A549 (cell line): ENCODE data around the gene BCL11B. TPM values are rescaled to one million over a fixed set of nuclear protein-coding genes. Genes with fewer than 3 reads are reported as not detected.

Source experiments
- ATAC-seq, 2 experiments: fragments of 200-7000 bp in 1 of 2; fragments of >200 bp in 1 of 2; cut with Nextera tagmentation in 1 of 2; cut with Tn5 transposase in 1 of 2; 3 replicates each; pipeline versions ENCODE4 v1.8.0 to v1.9.1; 2018 to 2020; ENCODE audit warnings: mild to moderate bottlenecking in 1 of 2, moderate library complexity in 1 of 2
- CTCF ChIA-PET: fragments of 300-600 bp; sonication (Branson Sonifier 250); formaldehyde crosslinking; extraction: SDS; loops from one replicate; lab custom pipeline; 2021; ENCODE audit warnings: antibody characterized with exemption, inconsistent platforms; lab: Yijun Ruan, JAX
- POLR2A ChIA-PET: fragments of 350-600 bp; formaldehyde crosslinking; extraction: SDS; loops from one replicate; lab custom pipeline; 2021; ENCODE audit warnings: antibody characterized with exemption, inconsistent platforms; lab: Yijun Ruan, JAX
- DNase-seq, 2 experiments: peaks; one replicate each; pipeline versions ENCODE4 v3.0.0 to v3.0.0-alpha.2; 2011 to 2016; ENCODE audit warnings: low read depth in 1 of 2, low spot score in 1 of 2
- FAIRE-seq: peaks from 2 replicates; lab custom pipeline; 2011; peaks lifted over from hg19 to GRCh38; lab: Jason Lieb, UNC
- H3K27ac ChIP-seq, 2 experiments: fragments of >200 bp; sonication (Bioruptor Twin); formaldehyde crosslinking; 3 replicates each; pipeline ENCODE4 v1.5.1; 2016 to 2017
- H3K4me1 ChIP-seq: fragments of >200 bp; sonication (Bioruptor Twin); formaldehyde crosslinking; 3 replicates; pipeline ENCODE4 v1.6.1; 2016
- H3K4me2 ChIP-seq: fragments of >200 bp; sonication (Bioruptor Twin); formaldehyde crosslinking; 3 replicates; pipeline ENCODE4 v1.6.1; 2016
- H3K4me3 ChIP-seq: fragments of >200 bp; sonication (Bioruptor Twin); formaldehyde crosslinking; 3 replicates; pipeline ENCODE4 v1.5.1; 2016
- H3K9me3 ChIP-seq: fragments of >200 bp; sonication (Bioruptor Twin); formaldehyde crosslinking; 3 replicates; pipeline ENCODE4 v1.6.1; 2016
- CBX8 ChIP-seq: fragments of 200-600 bp; sonication (generic); IDR thresholded peaks from 2 replicates; pipeline ENCODE4 v1.6.1; 2016
- CEBPB ChIP-seq, 2 experiments: fragments of >200 bp in 1 of 2; sonication (Bioruptor Twin) in 1 of 2; formaldehyde crosslinking in 1 of 2; IDR thresholded peaks; 2 replicates each; pipeline ENCODE4 v1.6.1; 2012 to 2016
- CHD4 ChIP-seq: fragments of 200-600 bp; sonication (generic); IDR thresholded peaks from 2 replicates; pipeline ENCODE4 v1.6.1; 2016; ENCODE audit warnings: antibody characterized with exemption, mild to moderate bottlenecking, borderline replicate concordance
- EHF ChIP-seq: fragments of 250-450 bp; sonication (Bioruptor Pico); IDR thresholded peaks from 2 replicates; pipeline ENCODE4 v1.5.0; 2020; ENCODE audit warnings: mild to moderate bottlenecking
- HDAC2 ChIP-seq: fragments of 200-600 bp; sonication (generic); IDR thresholded peaks from 2 replicates; pipeline ENCODE4 v1.6.1; 2016
- HOXB13 ChIP-seq: fragments of 250-450 bp; sonication (Bioruptor Pico); IDR thresholded peaks from 2 replicates; pipeline ENCODE4 v1.5.0; 2020; ENCODE audit warnings: low read depth, mild to moderate bottlenecking, moderate library complexity
- NFE2L2 ChIP-seq: fragments of 150-350 bp; conservative IDR thresholded peaks from 2 replicates; pipeline ENCODE4 v1.6.1; 2014; ENCODE audit warnings: low read length
- NR3C1 ChIP-seq: fragments of >200 bp; sonication (Bioruptor Twin); formaldehyde crosslinking; IDR thresholded peaks from 3 replicates; pipeline ENCODE4 v1.6.1; 2017
- PHF8 ChIP-seq: fragments of 200-600 bp; sonication (generic); IDR thresholded peaks from 2 replicates; pipeline ENCODE4 v1.6.1; 2016; ENCODE audit warnings: low read depth, mild to moderate bottlenecking, antibody characterized with exemption, moderate library complexity, borderline replicate concordance
- POLR2A ChIP-seq: IDR thresholded peaks from 2 replicates; pipeline ENCODE4 v1.6.1; 2012; ENCODE audit warnings: mild to moderate bottlenecking, low read length
- RFX5 ChIP-seq: fragments of 450-650 bp; IDR thresholded peaks from 2 replicates; pipeline ENCODE4 v1.7.1; 2014; ENCODE audit warnings: antibody characterized with exemption, mild to moderate bottlenecking, moderate library complexity
- SMC3 ChIP-seq: fragments of >200 bp; sonication (Bioruptor Twin); formaldehyde crosslinking; IDR thresholded peaks from 3 replicates; pipeline ENCODE4 v1.6.1; 2018; ENCODE audit warnings: inconsistent platforms
- SREBF2 ChIP-seq: fragments of 450-650 bp; IDR thresholded peaks from 2 replicates; pipeline ENCODE4 v1.6.1; 2014; ENCODE audit warnings: mild to moderate bottlenecking, moderate library complexity
- TFCP2L1 ChIP-seq: fragments of 250-450 bp; sonication (Bioruptor Pico); IDR thresholded peaks from 2 replicates; pipeline ENCODE4 v1.5.0; 2021; ENCODE audit warnings: mild to moderate bottlenecking
- WGBS: methylation state at CpG from one replicate; pipeline ENCODE4 v1.1.6; 2017; ENCODE audit errors: missing lambda C conversion rate; 5-methylcytosine and 5-hydroxymethylcytosine counted together
- polyA plus RNA-seq, 4 experiments: library from polyadenylated mRNA; depleted of rRNA in 3 of 4; stranded (reverse); fragments of >200 nt; fragmentation: RNase III in 1 of 4; extraction: RNeasy Plus Mini Kit Qiagen cat#74134 plus additional on column Dnase treatment in 1 of 4; gene quantifications; 2 replicates in 3 of 4; 3 replicates in 1 of 4; pipeline ENCODE4 v1.2.3, GENCODE V29; 2011 to 2017
- TF ChIP-seq, protein P1 (sequence below): fragments of 250-450 bp; sonication (Bioruptor Pico); IDR thresholded peaks from 2 replicates; pipeline ENCODE4 v1.5.0; 2020; ENCODE audit warnings: low read depth, mild to moderate bottlenecking, moderate library complexity
- TF ChIP-seq, protein P2 (sequence below): IDR thresholded peaks from 2 replicates; pipeline ENCODE4 v1.6.1; 2012
- TF ChIP-seq, protein P3 (sequence below): IDR thresholded peaks from 2 replicates; pipeline ENCODE4 v1.6.1; 2012; ENCODE audit warnings: low read depth, borderline replicate concordance
- TF ChIP-seq, protein P4 (sequence below): fragments of >200 bp; sonication (Bioruptor Twin); formaldehyde crosslinking; IDR thresholded peaks from 3 replicates; pipeline ENCODE4 v1.5.1; 2016

BCL11B gene
- polyA plus RNA-seq, 2 of the 4 experiments (the other 2 are of a cell fraction): 0.43 to 0.49 TPM

DNA sequence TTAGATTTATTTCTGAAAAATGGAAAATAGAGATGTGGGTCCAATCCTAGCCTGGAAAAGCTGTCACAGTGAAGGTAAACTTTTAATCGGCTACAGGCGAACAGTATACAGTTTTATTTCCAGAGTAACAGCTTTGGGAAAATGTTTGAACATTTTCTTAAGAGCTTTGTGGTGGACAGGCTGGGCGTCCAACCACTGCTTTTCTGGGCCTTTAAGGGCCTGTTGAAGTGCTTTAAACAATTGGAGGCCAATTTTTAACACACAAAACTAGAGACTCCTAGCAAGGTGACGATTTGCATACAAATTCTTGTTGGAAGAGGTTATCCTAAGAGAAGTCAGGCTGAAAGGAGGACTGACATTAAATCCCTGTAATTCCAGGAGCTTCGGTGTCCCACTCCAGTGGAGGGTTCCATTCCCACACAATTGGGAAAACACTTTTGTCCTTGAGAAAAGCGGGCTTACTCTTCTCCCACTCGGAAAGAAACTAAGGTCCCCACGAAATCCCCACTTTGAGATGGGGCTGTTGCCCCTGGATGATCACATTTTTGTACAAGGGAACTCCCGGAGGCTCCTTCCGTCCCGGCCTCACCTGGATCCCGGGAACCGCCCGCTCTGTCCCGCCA lies 26.9 kb downstream of the BCL11B start:
- no peaks in the 10 kb centered on the region for H3K4me1 ChIP-seq
- DNase-seq (no peak), ATAC-seq (no peak), FAIRE-seq (no peak)
- no peak for TF ChIP-seq CEBPB (IDR thresholded peaks at IDR 0.05)
- TF ChIP-seq, protein P1, sequence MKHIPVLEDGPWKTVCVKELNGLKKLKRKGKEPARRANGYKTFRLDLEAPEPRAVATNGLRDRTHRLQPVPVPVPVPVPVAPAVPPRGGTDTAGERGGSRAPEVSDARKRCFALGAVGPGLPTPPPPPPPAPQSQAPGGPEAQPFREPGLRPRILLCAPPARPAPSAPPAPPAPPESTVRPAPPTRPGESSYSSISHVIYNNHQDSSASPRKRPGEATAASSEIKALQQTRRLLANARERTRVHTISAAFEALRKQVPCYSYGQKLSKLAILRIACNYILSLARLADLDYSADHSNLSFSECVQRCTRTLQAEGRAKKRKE (CRISPR knock-in tag): no peak
- no peak for TF ChIP-seq EHF (CRISPR knock-in tag)
- no peak for TF ChIP-seq NR3C1
- TF ChIP-seq POLR2A: no peak
- no peak for TF ChIP-seq SREBF2
- no peaks in the 10 kb centered on the region for H3K9me3 ChIP-seq
- H3K4me3 ChIP-seq: no peak overlapping the region
- H3K4me2 ChIP-seq: no peak overlapping the region
- WGBS: 81% methylated on average over 15 of the region's 15 CpGs
- ChIA-PET CTCF (interaction anchor here (1.1 to 1.3 kb wide), 2 partner anchors 14 to 1106 kb away, joined by 3 read pairs; no protein-coding TSS in a partner anchor), POLR2A (no interaction called here)
- no peak overlapping the region for H3K27ac ChIP-seq

DNA sequence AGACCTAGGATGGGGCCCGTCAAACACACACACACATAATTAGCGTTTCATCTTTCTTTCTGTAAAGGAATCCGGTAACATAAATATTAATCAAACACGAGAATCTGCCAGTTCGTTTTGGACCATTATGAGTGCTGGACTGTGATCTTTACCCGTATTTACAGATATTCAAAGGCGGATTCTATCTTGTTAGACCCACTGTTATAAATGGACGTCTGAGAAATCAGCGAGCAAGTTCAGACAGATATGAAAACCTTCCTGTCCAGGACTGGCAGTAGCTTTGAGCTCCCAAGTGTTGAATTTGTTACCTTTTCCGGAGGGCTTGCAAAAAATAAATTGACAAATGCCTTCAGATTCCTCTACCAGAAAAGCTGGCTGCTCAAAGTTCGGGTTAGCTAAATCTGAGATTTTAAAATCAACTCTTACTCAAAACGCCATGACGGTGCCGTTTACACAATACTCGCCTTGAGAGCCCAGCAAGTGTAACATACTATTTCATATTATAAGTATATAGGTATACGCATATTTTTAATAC lies 27.6 kb downstream of the BCL11B start:
- no peak overlapping the region for H3K27ac ChIP-seq
- TF ChIP-seq SREBF2: no peak
- TF ChIP-seq HDAC2: no peak
- TF ChIP-seq SMC3: no peak
- TF ChIP-seq, protein P2, sequence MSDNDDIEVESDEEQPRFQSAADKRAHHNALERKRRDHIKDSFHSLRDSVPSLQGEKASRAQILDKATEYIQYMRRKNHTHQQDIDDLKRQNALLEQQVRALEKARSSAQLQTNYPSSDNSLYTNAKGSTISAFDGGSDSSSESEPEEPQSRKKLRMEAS: no peak
- no peak for TF ChIP-seq CEBPB (IDR thresholded peaks at IDR 0.05)
- no peak for TF ChIP-seq PHF8
- TF ChIP-seq HOXB13 (CRISPR knock-in tag): no peak
- TF ChIP-seq NFE2L2: no peak
- TF ChIP-seq RFX5: no peak
- TF ChIP-seq, protein P3, sequence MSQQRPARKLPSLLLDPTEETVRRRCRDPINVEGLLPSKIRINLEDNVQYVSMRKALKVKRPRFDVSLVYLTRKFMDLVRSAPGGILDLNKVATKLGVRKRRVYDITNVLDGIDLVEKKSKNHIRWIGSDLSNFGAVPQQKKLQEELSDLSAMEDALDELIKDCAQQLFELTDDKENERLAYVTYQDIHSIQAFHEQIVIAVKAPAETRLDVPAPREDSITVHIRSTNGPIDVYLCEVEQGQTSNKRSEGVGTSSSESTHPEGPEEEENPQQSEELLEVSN: no peak
- TF ChIP-seq TFCP2L1 (CRISPR knock-in tag): no peak
- TF ChIP-seq CHD4: no peak
- no peak overlapping the region for H3K4me2 ChIP-seq
- POLR2A ChIA-PET: no interaction called here
- no peaks in the 10 kb centered on the region for H3K9me3 ChIP-seq
- no peak for DNase-seq
- H3K4me1 ChIP-seq: no peaks in the 10 kb centered on the region
- no peak for FAIRE-seq
- no peak for ATAC-seq
- WGBS: 75% methylated on average over 16 of the region's 16 CpGs
- CTCF ChIA-PET: interaction anchor here (0.6 to 1.3 kb wide), 2 partner anchors 26 to 1105 kb away, joined by 3 to 4 read pairs; no protein-coding TSS in a partner anchor
- no peak overlapping the region for H3K4me3 ChIP-seq

DNA sequence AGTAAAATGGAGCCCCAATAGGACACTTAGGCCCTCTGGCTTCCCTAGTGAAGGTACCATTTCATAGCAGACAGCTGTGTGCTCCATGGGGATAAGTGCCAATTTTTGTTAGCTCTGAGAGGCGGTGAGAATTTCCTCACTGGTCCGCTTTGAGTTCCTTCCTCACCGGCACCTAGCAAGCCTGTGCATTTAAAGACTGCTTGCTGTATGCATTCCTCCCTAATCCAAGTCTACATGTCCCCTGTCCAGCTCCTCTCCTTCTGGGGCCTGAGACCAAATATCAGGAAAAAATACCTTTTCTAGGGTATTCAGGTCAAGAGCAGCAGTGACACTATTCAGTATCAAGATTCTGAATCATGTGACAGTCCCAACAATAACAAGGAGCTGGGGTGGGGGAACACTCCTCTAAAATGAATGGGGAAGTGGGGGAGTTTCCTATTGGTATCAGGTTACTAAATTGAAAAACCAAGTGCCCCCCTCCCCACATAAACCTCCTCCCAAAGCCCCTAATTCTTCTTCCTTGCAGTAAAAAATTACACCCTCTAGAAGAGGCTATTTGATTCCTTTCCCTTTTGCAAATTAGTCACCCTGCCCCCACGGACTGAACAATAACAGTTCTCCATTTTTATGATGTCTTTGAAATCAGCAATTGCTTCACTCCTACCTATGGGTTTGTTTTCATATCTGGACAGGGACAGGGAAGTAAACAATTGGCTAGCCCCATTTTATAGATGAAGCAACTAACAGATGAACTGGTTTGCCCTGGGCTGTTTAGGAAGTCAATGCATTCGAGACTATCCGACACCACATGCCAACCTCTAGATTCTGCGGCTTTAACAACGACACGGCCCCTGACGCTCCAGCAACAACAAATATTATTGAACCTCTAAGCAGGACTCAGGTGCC lies 28.9 kb downstream of the BCL11B start:
- DNase-seq (no peak), ATAC-seq (no peak)
- 74% methylated on average over 10 of the region's 10 CpGs for WGBS
- H3K4me1 ChIP-seq: no peaks in the 10 kb centered on the region
- POLR2A ChIA-PET: no interaction called here
- CTCF ChIA-PET: no interaction called here
- H3K27ac ChIP-seq: no peak overlapping the region
- no peaks in the 10 kb centered on the region for H3K9me3 ChIP-seq
- TF ChIP-seq, protein P1 (CRISPR knock-in tag): no peak
- no peak for TF ChIP-seq CBX8
- TF ChIP-seq, protein P4, sequence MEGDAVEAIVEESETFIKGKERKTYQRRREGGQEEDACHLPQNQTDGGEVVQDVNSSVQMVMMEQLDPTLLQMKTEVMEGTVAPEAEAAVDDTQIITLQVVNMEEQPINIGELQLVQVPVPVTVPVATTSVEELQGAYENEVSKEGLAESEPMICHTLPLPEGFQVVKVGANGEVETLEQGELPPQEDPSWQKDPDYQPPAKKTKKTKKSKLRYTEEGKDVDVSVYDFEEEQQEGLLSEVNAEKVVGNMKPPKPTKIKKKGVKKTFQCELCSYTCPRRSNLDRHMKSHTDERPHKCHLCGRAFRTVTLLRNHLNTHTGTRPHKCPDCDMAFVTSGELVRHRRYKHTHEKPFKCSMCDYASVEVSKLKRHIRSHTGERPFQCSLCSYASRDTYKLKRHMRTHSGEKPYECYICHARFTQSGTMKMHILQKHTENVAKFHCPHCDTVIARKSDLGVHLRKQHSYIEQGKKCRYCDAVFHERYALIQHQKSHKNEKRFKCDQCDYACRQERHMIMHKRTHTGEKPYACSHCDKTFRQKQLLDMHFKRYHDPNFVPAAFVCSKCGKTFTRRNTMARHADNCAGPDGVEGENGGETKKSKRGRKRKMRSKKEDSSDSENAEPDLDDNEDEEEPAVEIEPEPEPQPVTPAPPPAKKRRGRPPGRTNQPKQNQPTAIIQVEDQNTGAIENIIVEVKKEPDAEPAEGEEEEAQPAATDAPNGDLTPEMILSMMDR: no peak
- TF ChIP-seq, all 56 proteins: peak for 0
- no peak overlapping the region for H3K4me3 ChIP-seq
- no peak overlapping the region for H3K4me2 ChIP-seq
- FAIRE-seq: no peak
